Mesenchymal stem cell (in vitro differentiated cells and primary cell): Measurements from ENCODE around the gene IGLON5.

Source experiments
- DNase-seq: peaks from one replicate; pipeline ENCODE4 v3.0.0-alpha.2; 2013
- H2AFZ ChIP-seq: one replicate; pipeline ENCODE4 v1.6.1; 2013; ENCODE audit warnings: low read depth, mild to moderate bottlenecking, control low read depth, inconsistent platforms, low read length, moderate library complexity
- H2AK5ac ChIP-seq: 2 replicates; pipeline ENCODE4 v1.6.1; 2013; ENCODE audit warnings: low read length, moderate library complexity, mild to moderate bottlenecking, inconsistent platforms; ENCODE audit not compliant: severe bottlenecking
- H2BK120ac ChIP-seq: one replicate; pipeline ENCODE4 v1.6.1; 2013; ENCODE audit warnings: low read depth, mild to moderate bottlenecking, inconsistent platforms, low read length, moderate library complexity
- H2BK12ac ChIP-seq, 2 experiments: one replicate each; pipeline ENCODE4 v1.6.1; 2013; ENCODE audit warnings: inconsistent platforms in 2 of 2, low read length in 2 of 2, mild to moderate bottlenecking in 2 of 2, moderate library complexity in 2 of 2, control low read depth in 1 of 2
- H2BK15ac ChIP-seq: one replicate; pipeline ENCODE4 v1.6.1; 2013; ENCODE audit warnings: mild to moderate bottlenecking, low read depth, inconsistent platforms; ENCODE audit not compliant: poor library complexity, severe bottlenecking
- H2BK5ac ChIP-seq: 2 replicates; pipeline ENCODE4 v1.6.1; 2013; ENCODE audit warnings: low read depth, mild to moderate bottlenecking, low read length, control low read depth, inconsistent platforms; ENCODE audit not compliant: poor library complexity, severe bottlenecking
- H3K14ac ChIP-seq, 2 experiments: one replicate each; pipeline ENCODE4 v1.6.1; 2013; ENCODE audit warnings: inconsistent platforms in 2 of 2, low read length in 2 of 2, control low read depth in 1 of 2, mild to moderate bottlenecking in 1 of 2, moderate library complexity in 1 of 2
- H3K18ac ChIP-seq, 2 experiments: one replicate each; pipeline ENCODE4 v1.6.1; 2013; ENCODE audit warnings: inconsistent platforms in 2 of 2, low read length in 2 of 2, control low read depth in 1 of 2, low read depth in 1 of 2, mild to moderate bottlenecking in 1 of 2
- H3K23ac ChIP-seq, 2 experiments: one replicate each; pipeline ENCODE4 v1.6.1; 2013; ENCODE audit warnings: inconsistent platforms in 2 of 2, low read length in 2 of 2, mild to moderate bottlenecking in 2 of 2, moderate library complexity in 2 of 2, control low read depth in 1 of 2
- H3K27ac ChIP-seq: 2 replicates; pipeline ENCODE4 v1.5.1; 2013; ENCODE audit warnings: mild to moderate bottlenecking, moderate library complexity, low read length, control low read depth, inconsistent platforms; ENCODE audit not compliant: poor library complexity, severe bottlenecking
- H3K27me3 ChIP-seq, 2 experiments: 2 replicates each; pipeline versions ENCODE4 v1.6.1 to v1.7.0; 2013; ENCODE audit warnings: low read length in 2 of 2, mild to moderate bottlenecking in 2 of 2, moderate library complexity in 2 of 2, control low read depth in 1 of 2, inconsistent platforms in 1 of 2; ENCODE audit not compliant: control insufficient read depth in 1 of 2, insufficient read depth in 1 of 2
- H3K36me3 ChIP-seq, 2 experiments: 2 replicates each; pipeline versions ENCODE4 v1.6.1 to v1.7.0; 2013; ENCODE audit warnings: low read length in 2 of 2, control low read depth in 1 of 2, inconsistent platforms in 1 of 2, low read depth in 1 of 2, mild to moderate bottlenecking in 1 of 2; ENCODE audit not compliant: insufficient read depth in 2 of 2, control insufficient read depth in 1 of 2
- H3K4ac ChIP-seq, 2 experiments: one replicate each; pipeline ENCODE4 v1.6.1; 2013; ENCODE audit warnings: inconsistent platforms in 2 of 2, low read length in 2 of 2, mild to moderate bottlenecking in 2 of 2, moderate library complexity in 2 of 2, control low read depth in 1 of 2, low read depth in 1 of 2
- H3K4me1 ChIP-seq: 2 replicates; pipeline ENCODE4 v1.6.1; 2013; ENCODE audit warnings: low read depth, low read length, control low read depth; ENCODE audit not compliant: control insufficient read depth, insufficient read depth
- H3K4me2 ChIP-seq: 2 replicates; pipeline ENCODE4 v1.6.1; 2013; ENCODE audit warnings: low read length, mild to moderate bottlenecking, inconsistent platforms; ENCODE audit not compliant: poor library complexity, severe bottlenecking
- H3K4me3 ChIP-seq, 2 experiments: 2 replicates each; pipeline versions ENCODE4 v1.5.1 to v1.7.0; 2013; ENCODE audit warnings: low read length in 2 of 2, mild to moderate bottlenecking in 2 of 2, control low read depth in 1 of 2, low read depth in 1 of 2; ENCODE audit not compliant: insufficient read depth in 1 of 2
- H3K79me1 ChIP-seq: replicated peaks from 2 replicates; pipeline ENCODE4 v1.6.1; 2013; ENCODE audit warnings: mild to moderate bottlenecking, control low read depth, low read length, inconsistent platforms; ENCODE audit not compliant: poor library complexity, severe bottlenecking
- H3K9ac ChIP-seq: 2 replicates; pipeline ENCODE4 v1.7.0; 2013; ENCODE audit warnings: mild to moderate bottlenecking, low read length, moderate library complexity
- H3K9me3 ChIP-seq: 2 replicates; pipeline ENCODE4 v1.7.0; 2013; ENCODE audit warnings: mild to moderate bottlenecking, low read length; ENCODE audit not compliant: control insufficient read depth
- H4K8ac ChIP-seq: one replicate; pipeline ENCODE4 v1.6.1; 2013; ENCODE audit warnings: inconsistent platforms, mild to moderate bottlenecking, low read length, moderate library complexity
- H4K91ac ChIP-seq: one replicate; pipeline ENCODE4 v1.6.1; 2013; ENCODE audit warnings: mild to moderate bottlenecking, low read length, inconsistent platforms
- WGBS: methylation state at CpG from one replicate; pipeline ENCODE4 v1.1.7; 2013; ENCODE audit warnings: mixed read lengths; 5-methylcytosine and 5-hydroxymethylcytosine counted together

Gene IGLON5

DNA sequence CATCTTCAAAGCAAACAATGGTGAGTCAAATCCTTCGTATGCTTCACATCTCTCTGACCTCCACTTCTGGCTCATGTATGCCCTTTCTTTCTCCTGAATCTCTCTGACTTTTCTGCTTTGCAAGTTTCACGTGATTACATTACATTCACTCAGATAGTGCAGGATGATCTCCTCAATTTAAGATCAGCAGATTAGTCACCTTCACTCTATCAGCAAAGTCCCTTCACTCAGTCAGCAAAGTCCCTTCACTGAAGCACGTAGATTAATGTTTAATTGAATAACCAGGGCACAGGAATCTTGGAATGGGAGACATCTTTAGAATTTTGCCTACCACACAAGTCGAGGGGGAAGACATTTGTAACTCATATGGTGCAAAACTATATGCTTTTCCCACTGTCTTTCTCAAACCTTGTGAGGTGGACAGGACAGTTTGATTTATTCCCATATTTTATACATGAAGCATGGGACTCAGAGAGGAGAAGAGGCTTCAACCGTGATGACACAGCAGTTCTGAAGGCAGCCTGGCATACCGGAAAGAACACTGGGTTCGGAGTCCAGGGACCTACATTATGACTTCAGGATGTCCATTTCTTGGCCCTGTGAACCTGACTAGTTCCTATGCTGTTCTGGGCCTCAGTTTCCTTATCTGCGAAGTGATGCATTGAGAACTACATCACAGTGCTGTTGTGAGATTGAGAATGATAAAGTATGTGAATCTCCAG lies 37.2 kb upstream of the IGLON5 start:
- Histone ChIP-seq H2BK15ac (no peak overlapping the region), H4K91ac (no peak overlapping the region), H2AFZ (no peak overlapping the region), H3K4ac (no peak overlapping the region), H3K9me3 (no peaks in the 10 kb centered on the region), H3K4me1 (no peaks in the 10 kb centered on the region), H3K79me1 (no peaks in the 10 kb centered on the region), H3K27ac (no peak overlapping the region), H3K4me3 (no peak overlapping the region), H3K23ac (no peak overlapping the region), H2AK5ac (no peak overlapping the region), H3K27me3 (peaks cover 0 to 10% of the 10 kb centered on the region in 2 experiments), H2BK120ac (no peak overlapping the region), H2BK5ac (no peak overlapping the region), H3K4me2 (no peak overlapping the region), H2BK12ac (no peak overlapping the region), H4K8ac (no peak overlapping the region), H3K18ac (no peak overlapping the region), H3K14ac (no peak overlapping the region), H3K9ac (no peak overlapping the region), H3K36me3 (no peaks in the 10 kb centered on the region)
- WGBS: 80% methylated on average over 6 of the region's 8 CpGs
- DNase-seq: no peak

DNA sequence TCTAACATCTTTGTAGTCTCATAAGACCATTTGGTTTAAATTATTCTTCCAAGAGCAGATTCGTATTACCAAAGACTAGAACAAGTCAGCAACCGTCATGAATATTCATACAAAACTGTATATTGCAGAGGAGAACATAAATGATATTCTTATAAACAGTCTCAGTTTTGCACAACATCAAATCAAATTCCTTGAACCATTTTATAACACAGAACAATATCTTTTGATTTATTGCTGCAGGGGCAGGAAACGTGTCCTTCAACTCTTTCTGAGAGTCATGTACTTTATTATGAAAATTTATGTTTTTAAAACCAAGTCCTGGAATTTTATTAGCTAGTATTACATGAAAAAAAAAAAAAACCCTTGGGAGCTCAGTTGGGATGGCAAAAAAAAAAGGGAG lies 34.3 kb upstream of the IGLON5 start:
- Histone ChIP-seq H3K4me3 (no peak overlapping the region), H4K91ac (no peak overlapping the region), H3K4me1 (no peaks in the 10 kb centered on the region), H3K18ac (no peak overlapping the region), H2BK120ac (no peak overlapping the region), H3K36me3 (no peaks in the 10 kb centered on the region), H3K4ac (no peak overlapping the region), H3K9me3 (peaks cover 3% of the 10 kb centered on the region), H2AK5ac (no peak overlapping the region), H3K79me1 (no peaks in the 10 kb centered on the region), H4K8ac (no peak overlapping the region), H2BK5ac (no peak overlapping the region), H3K14ac (no peak overlapping the region), H3K23ac (no peak overlapping the region), H3K27ac (no peak overlapping the region), H3K9ac (no peak overlapping the region), H2BK15ac (no peak overlapping the region), H2AFZ (no peak overlapping the region), H3K4me2 (no peak overlapping the region), H3K27me3 (peaks cover 0 to 3% of the 10 kb centered on the region in 2 experiments), H2BK12ac (no peak overlapping the region)
- no CpG with 5 or more reads among the region's 3 CpGs for WGBS
- DNase-seq: no peak

DNA sequence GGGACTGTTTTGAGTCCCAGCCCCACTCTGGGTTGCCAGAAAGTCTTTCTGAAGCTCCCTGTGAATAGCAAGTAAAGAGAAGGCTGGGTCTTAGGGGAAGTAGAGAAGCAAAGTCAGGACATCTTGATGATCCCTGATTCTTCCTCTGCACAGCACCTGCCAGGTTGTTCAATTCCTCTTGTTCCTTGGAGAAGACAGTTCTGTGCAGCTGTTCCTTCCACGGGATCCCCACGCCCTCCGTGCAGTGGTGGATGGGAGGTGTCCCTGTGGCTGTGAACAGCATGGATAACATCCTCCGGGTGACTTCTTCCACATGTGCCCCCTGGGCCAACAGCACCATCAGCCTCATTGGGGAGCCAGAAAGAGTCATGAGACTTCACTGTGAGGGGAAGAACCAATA lies 29.1 kb upstream of the IGLON5 start:
- peaks cover 15% of the 10 kb centered on the region for H3K9me3 ChIP-seq
- H3K36me3 ChIP-seq: no peaks in the 10 kb centered on the region
- H3K4me2 ChIP-seq: no peak overlapping the region
- H3K79me1 ChIP-seq: no peaks in the 10 kb centered on the region
- no peak overlapping the region for H4K8ac ChIP-seq
- H3K4me1 ChIP-seq: no peaks in the 10 kb centered on the region
- H2BK120ac ChIP-seq: no peak overlapping the region
- no peak overlapping the region for H3K27ac ChIP-seq
- peaks cover 0 to 8% of the 10 kb centered on the region in 2 experiments for H3K27me3 ChIP-seq
- no peak overlapping the region for H2AK5ac ChIP-seq
- no peak overlapping the region for H3K4ac ChIP-seq
- DNase-seq: no peak
- H2BK5ac ChIP-seq: no peak overlapping the region
- 83% methylated on average over 4 of the region's 4 CpGs for WGBS
- H3K23ac ChIP-seq: no peak overlapping the region
- H3K9ac ChIP-seq: no peak overlapping the region
- no peak overlapping the region for H2BK15ac ChIP-seq
- no peak overlapping the region for H4K91ac ChIP-seq
- H3K4me3 ChIP-seq: no peak overlapping the region
- H3K14ac ChIP-seq: no peak overlapping the region
- H2AFZ ChIP-seq: no peak overlapping the region
- H3K18ac ChIP-seq: no peak overlapping the region
- no peak overlapping the region for H2BK12ac ChIP-seq

DNA sequence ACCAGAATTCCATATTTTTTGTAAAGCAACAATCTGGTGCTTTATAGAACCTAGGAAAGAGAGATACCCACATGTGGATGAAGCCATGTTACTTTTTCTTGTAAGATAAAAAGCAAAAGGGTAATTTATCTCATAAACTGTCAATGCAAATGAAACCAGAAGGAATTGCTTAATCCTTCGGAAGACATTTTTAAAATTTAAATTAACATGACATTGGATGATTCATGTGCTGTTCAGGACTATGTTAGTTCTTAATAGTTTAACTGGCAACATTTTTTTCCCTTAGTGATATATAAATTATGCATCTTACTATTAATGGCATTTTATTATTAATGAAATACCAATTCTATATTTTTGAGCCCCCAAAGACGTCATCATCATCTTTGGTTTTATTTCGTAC lies 25.8 kb upstream of the IGLON5 start:
- H3K36me3 ChIP-seq: no peaks in the 10 kb centered on the region
- no peaks in the 10 kb centered on the region for H3K4me1 ChIP-seq
- no peak overlapping the region for H3K27ac ChIP-seq
- H2BK15ac ChIP-seq: no peak overlapping the region
- no peak overlapping the region for H2BK12ac ChIP-seq
- H3K4me2 ChIP-seq: no peak overlapping the region
- no peak overlapping the region for H2BK5ac ChIP-seq
- 58% methylated on average over 2 of the region's 3 CpGs for WGBS
- no peak overlapping the region for H4K91ac ChIP-seq
- H2AFZ ChIP-seq: no peak overlapping the region
- H3K79me1 ChIP-seq: no peaks in the 10 kb centered on the region
- no peak overlapping the region for H3K23ac ChIP-seq
- no peak overlapping the region for H4K8ac ChIP-seq
- H3K4ac ChIP-seq: no peak overlapping the region
- H2AK5ac ChIP-seq: no peak overlapping the region
- peaks cover 15% of the 10 kb centered on the region for H3K9me3 ChIP-seq
- no peak overlapping the region for H3K14ac ChIP-seq
- H3K4me3 ChIP-seq: no peak overlapping the region
- H3K27me3 ChIP-seq: peaks cover 0 to 12% of the 10 kb centered on the region in 2 experiments
- no peak overlapping the region for H3K18ac ChIP-seq
- H2BK120ac ChIP-seq: no peak overlapping the region
- no peak overlapping the region for H3K9ac ChIP-seq
- no peak for DNase-seq
